Body of pancreas (tissue), 4 donors: ENCODE data around the gene DENND1A. TPM values are rescaled to one million over a fixed set of nuclear protein-coding genes. Genes with fewer than 3 reads are reported as not detected.

Experiments
- ATAC-seq: fragments of 150-250 bp; one replicate; pipeline ENCODE4 v1.9.1; 2016
- DNase-seq, 4 donors: peaks; one replicate each; pipeline ENCODE4 v3.0.0-alpha.2; 2019
- H3K27ac ChIP-seq, 4 donors: fragments of 200-600 bp; sonication (generic); 1 replicate in 3 of 4; 2 replicates in 1 of 4; pipeline versions ENCODE4 v1.5.1 to v1.6.1; 2016 to 2019; ENCODE audit warnings: mild to moderate bottlenecking in 1 of 4, mixed read lengths in 1 of 4, moderate library complexity in 1 of 4
- H3K27me3 ChIP-seq, 2 donors: fragments of 200-600 bp; sonication (generic); one replicate each; pipeline ENCODE4 v1.6.0; 2016; ENCODE audit warnings: mild to moderate bottlenecking in 1 of 2
- H3K36me3 ChIP-seq, 2 donors: fragments of 200-600 bp; sonication (generic); replicated peaks in 1 of 2; 2 replicates each; pipeline ENCODE4 v1.5.1; 2016; ENCODE audit warnings: low read depth in 2 of 2; ENCODE audit not compliant: insufficient read depth in 1 of 2
- H3K4me1 ChIP-seq: fragments of 200-600 bp; sonication (generic); one replicate; pipeline ENCODE4 v1.6.0; 2016
- H3K4me3 ChIP-seq, 2 donors: fragments of 200-600 bp; sonication (generic); 1 replicate in 1 of 2; 2 replicates in 1 of 2; pipeline ENCODE4 v1.5.1; 2016 to 2019
- H3K9me3 ChIP-seq, 3 donors: fragments of 200-600 bp; sonication (generic); 1 replicate in 2 of 3; 2 replicates in 1 of 3; pipeline ENCODE4 v1.5.1; 2016
- CTCF ChIP-seq, 7 experiments: fragments of 450-650 bp in 4 of 7; fragments of 200-600 bp in 3 of 7; sonication (generic) in 3 of 7; IDR thresholded peaks; one replicate each; pipeline ENCODE4 v1.5.1; 2016 to 2019; ENCODE audit warnings: antibody characterized with exemption in 7 of 7
- POLR2A ChIP-seq, 3 donors: fragments of 450-650 bp; IDR thresholded peaks; one replicate each; pipeline ENCODE4 v1.6.1; 2016; ENCODE audit warnings: antibody characterized with exemption in 3 of 3, mild to moderate bottlenecking in 2 of 3
- whole genome bisulfite sequencing, 2 donors: methylation state at CpG; one replicate each; pipeline ENCODE4 v1.1.5; 2017; 5-methylcytosine and 5-hydroxymethylcytosine counted together
- intact Hi-C: fragments of 100-400 bp; cut with DNase I; formaldehyde crosslinking; loops from one replicate; pipeline ENCODE4 v1.15.1; 2023
- total RNA-seq, 2 donors: library from RNA; depleted of rRNA; stranded (reverse); fragments of >200 nt; gene quantifications; one replicate each; pipeline ENCODE4 v1.1.0, GENCODE V29; 2016

DENND1A gene
- total RNA-seq, 2 donors from 2014 or later = 7.6 to 8.6 TPM

- DNase-seq (no peak), ATAC-seq (no peak)
- H3K4me1 ChIP-seq = peaks cover 4% of the 10 kb centered on the region
- intact Hi-C loops = no loop called here
- 86 to 95% methylated on average over 3 of the region's 3 CpGs for WGBS, 2 donors
- TF ChIP-seq POLR2A (IDR thresholded peaks at IDR 0.05) = no peak
- TF ChIP-seq CTCF (IDR thresholded peaks at IDR 0.05) = no peak
- no peaks in the 10 kb centered on the region for H3K9me3 ChIP-seq
- no peaks in the 10 kb centered on the region for H3K27me3 ChIP-seq
- no peak overlapping the region for H3K4me3 ChIP-seq
- no peaks in the 10 kb centered on the region for H3K36me3 ChIP-seq
- H3K27ac ChIP-seq = no peak overlapping the region
Observed at GRCh38 chr9:123482295-123482968, 447.5 kb downstream of the DENND1A start.

- H3K36me3 ChIP-seq = no peaks in the 10 kb centered on the region
- intact Hi-C loops = no loop called here
- TF ChIP-seq POLR2A (IDR thresholded peaks at IDR 0.05) (no peak), CTCF (IDR thresholded peaks at IDR 0.05) (no peak)
- no peak overlapping the region for H3K27ac ChIP-seq
- peaks cover 4% of the 10 kb centered on the region for H3K4me1 ChIP-seq
- H3K9me3 ChIP-seq = no peaks in the 10 kb centered on the region
- 91 to 93% methylated on average over 10 of the region's 10 CpGs for WGBS, 2 donors
- H3K4me3 ChIP-seq = no peak overlapping the region
- DNase-seq (no peak), ATAC-seq (no peak)
- H3K27me3 ChIP-seq = no peaks in the 10 kb centered on the region
Observed at GRCh38 chr9:123481209-123481865, 448.6 kb downstream of the DENND1A start.

- WGBS, 2 donors = 96 to 98% methylated on average over 8 of the region's 8 CpGs
- intact Hi-C loops = no loop called here
- H3K4me3 ChIP-seq = no peak overlapping the region
- H3K27ac ChIP-seq = no peak overlapping the region
- ATAC-seq = no peak
- H3K36me3 ChIP-seq = no peaks in the 10 kb centered on the region
- peaks cover 4% of the 10 kb centered on the region for H3K4me1 ChIP-seq
- H3K27me3 ChIP-seq = no peaks in the 10 kb centered on the region
- H3K9me3 ChIP-seq = no peaks in the 10 kb centered on the region
- DNase-seq = no peak
- TF ChIP-seq CTCF (IDR thresholded peaks at IDR 0.05) (no peak), POLR2A (IDR thresholded peaks at IDR 0.05) (no peak)
Observed at GRCh38 chr9:123480791-123481190, 449.1 kb downstream of the DENND1A start.

- H3K27me3 ChIP-seq = no peaks in the 10 kb centered on the region
- no peak overlapping the region for H3K4me3 ChIP-seq
- TF ChIP-seq CTCF (IDR thresholded peaks at IDR 0.05) (no peak), POLR2A (IDR thresholded peaks at IDR 0.05) (no peak)
- intact Hi-C loops = no loop called here
- ATAC-seq (no peak), DNase-seq (no peak)
- H3K27ac ChIP-seq = no peak overlapping the region
- no peaks in the 10 kb centered on the region for H3K9me3 ChIP-seq
- peaks cover 4% of the 10 kb centered on the region for H3K4me1 ChIP-seq
- WGBS, 2 donors = 94% methylated on average over 9 of the region's 9 CpGs
- H3K36me3 ChIP-seq = no peaks in the 10 kb centered on the region
Observed at GRCh38 chr9:123480096-123480495, 449.8 kb downstream of the DENND1A start.
